DOHH2 (cell line): ENCODE results near the gene NEDD4L.

Experiments
- EZH2phosphoT487 ChIP-seq: fragments of 200-600 bp; sonication (generic); IDR thresholded peaks from 2 replicates; pipeline ENCODE4 v1.6.1; 2017; ENCODE audit warnings: borderline replicate concordance, mild to moderate bottlenecking, antibody characterized with exemption, low read length, moderate library complexity, mixed read lengths
- TF ChIP-seq, protein P1 (sequence below): fragments of 200-600 bp; sonication (generic); IDR thresholded peaks from one replicate; pipeline ENCODE4 v1.5.1; 2014; ENCODE audit warnings: antibody characterized with exemption, mild to moderate bottlenecking, low read depth, low read length; ENCODE audit not compliant: poor library complexity, severe bottlenecking

- TF ChIP-seq, protein P1, sequence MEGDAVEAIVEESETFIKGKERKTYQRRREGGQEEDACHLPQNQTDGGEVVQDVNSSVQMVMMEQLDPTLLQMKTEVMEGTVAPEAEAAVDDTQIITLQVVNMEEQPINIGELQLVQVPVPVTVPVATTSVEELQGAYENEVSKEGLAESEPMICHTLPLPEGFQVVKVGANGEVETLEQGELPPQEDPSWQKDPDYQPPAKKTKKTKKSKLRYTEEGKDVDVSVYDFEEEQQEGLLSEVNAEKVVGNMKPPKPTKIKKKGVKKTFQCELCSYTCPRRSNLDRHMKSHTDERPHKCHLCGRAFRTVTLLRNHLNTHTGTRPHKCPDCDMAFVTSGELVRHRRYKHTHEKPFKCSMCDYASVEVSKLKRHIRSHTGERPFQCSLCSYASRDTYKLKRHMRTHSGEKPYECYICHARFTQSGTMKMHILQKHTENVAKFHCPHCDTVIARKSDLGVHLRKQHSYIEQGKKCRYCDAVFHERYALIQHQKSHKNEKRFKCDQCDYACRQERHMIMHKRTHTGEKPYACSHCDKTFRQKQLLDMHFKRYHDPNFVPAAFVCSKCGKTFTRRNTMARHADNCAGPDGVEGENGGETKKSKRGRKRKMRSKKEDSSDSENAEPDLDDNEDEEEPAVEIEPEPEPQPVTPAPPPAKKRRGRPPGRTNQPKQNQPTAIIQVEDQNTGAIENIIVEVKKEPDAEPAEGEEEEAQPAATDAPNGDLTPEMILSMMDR, result no peak
- no peak for TF ChIP-seq EZH2phosphoT487
Observed at GRCh38 chr18:58061349-58061748, 17.3 kb downstream of the NEDD4L start.
